Activated CD4-positive, alpha-beta T cell treated with anti-CD3 and anti-CD28 coated beads, Interleukin-2, amount 10 ng/mL, durations not matched to agents 7 days and 5 days (primary cell): Measurements from ENCODE around the gene PADI1. TPM values are rescaled to one million over a fixed set of nuclear protein-coding genes. Genes with fewer than 3 reads are reported as not detected.

ENCODE experiments used
- CTCF ChIA-PET: fragments of 350-600 bp; sonication (Branson Sonifier 250); formaldehyde crosslinking; loops from one replicate; lab custom pipeline; 2021; ENCODE audit warnings: antibody characterized with exemption; lab: Charles Lee
- POLR2A ChIA-PET: fragments of 350-600 bp; sonication (Branson Sonifier 250); formaldehyde crosslinking; loops from one replicate; lab custom pipeline; 2021; ENCODE audit warnings: antibody characterized with exemption; lab: Charles Lee
- DNase-seq: peaks from one replicate; pipeline ENCODE4 v3.0.0-alpha.2; 2020
- H3K27ac Mint-ChIP-seq: one replicate; pipeline ENCODE4 v1.8.0; 2021; ENCODE audit warnings: mild to moderate bottlenecking, moderate library complexity, mixed read lengths
- H3K27me3 Mint-ChIP-seq: one replicate; pipeline ENCODE4 v1.8.0; 2021; ENCODE audit warnings: mixed read lengths
- H3K36me3 Mint-ChIP-seq: one replicate; pipeline ENCODE4 v1.8.0; 2021; ENCODE audit warnings: low read depth, mixed read lengths
- H3K4me1 Mint-ChIP-seq: one replicate; pipeline ENCODE4 v1.8.0; 2021; ENCODE audit warnings: mixed read lengths
- H3K4me3 Mint-ChIP-seq: one replicate; pipeline ENCODE4 v1.8.0; 2021; ENCODE audit warnings: mild to moderate bottlenecking, moderate library complexity, mixed read lengths
- H3K9me3 Mint-ChIP-seq: one replicate; pipeline ENCODE4 v1.8.0; 2021; ENCODE audit warnings: mixed read lengths
- total RNA-seq, 2 experiments: library from RNA; stranded (reverse); gene quantifications; one replicate each; pipeline ENCODE4 v1.2.3, GENCODE V29; 2021

PADI1 gene
- total RNA-seq, 2 experiments from 2014 or later: not detected

- ChIA-PET POLR2A (no interaction called here), CTCF (no interaction called here)
- no peaks in the 10 kb centered on the region for H3K4me1 Mint-ChIP-seq
- DNase-seq: no peak
- H3K4me3 Mint-ChIP-seq: no peak overlapping the region
- no peaks in the 10 kb centered on the region for H3K9me3 Mint-ChIP-seq
- no peaks in the 10 kb centered on the region for H3K36me3 Mint-ChIP-seq
- no peak overlapping the region for H3K27ac Mint-ChIP-seq
- peaks cover 14% of the 10 kb centered on the region for H3K27me3 Mint-ChIP-seq
These were observed 60.2 kb downstream of the PADI1 start for GRCh38 chr1:17265162-17265561.

GRCh38 chr1:17265950-17266349 lies 61.0 kb downstream of the PADI1 start:
- Mint-ChIP-seq H3K9me3 (no peaks in the 10 kb centered on the region), H3K27ac (no peak overlapping the region), H3K36me3 (no peaks in the 10 kb centered on the region), H3K27me3 (peaks cover 14% of the 10 kb centered on the region), H3K4me3 (no peak overlapping the region), H3K4me1 (no peaks in the 10 kb centered on the region)
- CTCF ChIA-PET: no interaction called here
- POLR2A ChIA-PET: no interaction called here
- no peak for DNase-seq

GRCh38 chr1:17270891-17271765 lies 66.2 kb downstream of the PADI1 start:
- no peak overlapping the region for H3K4me3 Mint-ChIP-seq
- no peak overlapping the region for H3K27ac Mint-ChIP-seq
- H3K4me1 Mint-ChIP-seq: no peaks in the 10 kb centered on the region
- DNase-seq: no peak
- ChIA-PET POLR2A (no interaction called here), CTCF (interaction anchor here (1.5 kb wide), 1 partner anchor 8 kb away, joined by 4 read pairs; no protein-coding TSS in a partner anchor)
- H3K27me3 Mint-ChIP-seq: peaks cover 3% of the 10 kb centered on the region
- H3K36me3 Mint-ChIP-seq: no peaks in the 10 kb centered on the region
- no peaks in the 10 kb centered on the region for H3K9me3 Mint-ChIP-seq

- ChIA-PET CTCF (interaction anchor here (0.8 to 1.5 kb wide), 2 partner anchors 9 to 133 kb away, joined by 3 to 4 read pairs; no protein-coding TSS in a partner anchor), POLR2A (no interaction called here)
- DNase-seq: no peak
- H3K4me3 Mint-ChIP-seq: no peak overlapping the region
- H3K4me1 Mint-ChIP-seq: no peaks in the 10 kb centered on the region
- no peaks in the 10 kb centered on the region for H3K36me3 Mint-ChIP-seq
- H3K9me3 Mint-ChIP-seq: no peaks in the 10 kb centered on the region
- peaks cover 3% of the 10 kb centered on the region for H3K27me3 Mint-ChIP-seq
- no peak overlapping the region for H3K27ac Mint-ChIP-seq
These were observed 67.1 kb downstream of the PADI1 start for GRCh38 chr1:17272066-17272465.

- POLR2A ChIA-PET: no interaction called here
- CTCF ChIA-PET: interaction anchor here (1.5 kb wide), 1 partner anchor 9 kb away, joined by 4 read pairs; no protein-coding TSS in a partner anchor
- H3K4me3 Mint-ChIP-seq: no peak overlapping the region
- no peaks in the 10 kb centered on the region for H3K4me1 Mint-ChIP-seq
- peaks cover 3% of the 10 kb centered on the region for H3K27me3 Mint-ChIP-seq
- H3K27ac Mint-ChIP-seq: no peak overlapping the region
- H3K9me3 Mint-ChIP-seq: no peaks in the 10 kb centered on the region
- no peaks in the 10 kb centered on the region for H3K36me3 Mint-ChIP-seq
- DNase-seq: no peak
These were observed 67.7 kb downstream of the PADI1 start for GRCh38 chr1:17272646-17273045.

- Mint-ChIP-seq H3K4me1 (no peaks in the 10 kb centered on the region), H3K9me3 (no peaks in the 10 kb centered on the region), H3K4me3 (no peak overlapping the region), H3K27me3 (peaks cover 3% of the 10 kb centered on the region), H3K36me3 (no peaks in the 10 kb centered on the region), H3K27ac (no peak overlapping the region)
- DNase-seq: no peak
- ChIA-PET CTCF (no interaction called here), POLR2A (no interaction called here)
These were observed 68.2 kb downstream of the PADI1 start for GRCh38 chr1:17273096-17273495.

GRCh38 chr1:17274186-17275170 lies 69.5 kb downstream of the PADI1 start:
- Mint-ChIP-seq H3K4me1 (no peaks in the 10 kb centered on the region), H3K36me3 (no peaks in the 10 kb centered on the region), H3K4me3 (no peak overlapping the region), H3K9me3 (no peaks in the 10 kb centered on the region), H3K27ac (no peak overlapping the region), H3K27me3 (peaks cover 3% of the 10 kb centered on the region)
- POLR2A ChIA-PET: no interaction called here
- DNase-seq: peak; percentile 30
- CTCF ChIA-PET: interaction anchor here (0.5 to 1.0 kb wide), 3 partner anchors 14 to 210 kb away, joined by 3 read pairs; no protein-coding TSS in a partner anchor

GRCh38 chr1:17276568-17276967 lies 71.6 kb downstream of the PADI1 start:
- ChIA-PET POLR2A (interaction anchor here (0.6 kb wide), 1 partner anchor 86 kb away, joined by 3 read pairs; no protein-coding TSS in a partner anchor), CTCF (no interaction called here)
- H3K9me3 Mint-ChIP-seq: no peaks in the 10 kb centered on the region
- no peaks in the 10 kb centered on the region for H3K4me1 Mint-ChIP-seq
- H3K27ac Mint-ChIP-seq: no peak overlapping the region
- no peaks in the 10 kb centered on the region for H3K36me3 Mint-ChIP-seq
- H3K4me3 Mint-ChIP-seq: no peak overlapping the region
- peaks cover 3% of the 10 kb centered on the region for H3K27me3 Mint-ChIP-seq
- no peak for DNase-seq

- Mint-ChIP-seq H3K27ac (no peak overlapping the region), H3K27me3 (peaks cover 10% of the 10 kb centered on the region), H3K4me1 (no peaks in the 10 kb centered on the region), H3K9me3 (no peaks in the 10 kb centered on the region), H3K36me3 (no peaks in the 10 kb centered on the region), H3K4me3 (no peak overlapping the region)
- CTCF ChIA-PET: no interaction called here
- POLR2A ChIA-PET: no interaction called here
- no peak for DNase-seq
These were observed 72.7 kb downstream of the PADI1 start for GRCh38 chr1:17277511-17278159.

- POLR2A ChIA-PET: no interaction called here
- no peak for DNase-seq
- CTCF ChIA-PET: no interaction called here
- Mint-ChIP-seq H3K4me3 (no peak overlapping the region), H3K27ac (no peak overlapping the region), H3K4me1 (no peaks in the 10 kb centered on the region), H3K36me3 (no peaks in the 10 kb centered on the region), H3K27me3 (peaks cover 10% of the 10 kb centered on the region), H3K9me3 (no peaks in the 10 kb centered on the region)
These were observed 74.3 kb downstream of the PADI1 start for GRCh38 chr1:17278996-17279830.

- no peak overlapping the region for H3K4me3 Mint-ChIP-seq
These were observed 75.5 kb downstream of the PADI1 start for GRCh38 chr1:17280436-17280835.

GRCh38 chr1:17280894-17281293 lies 76.0 kb downstream of the PADI1 start:
- ChIA-PET POLR2A (no interaction called here), CTCF (no interaction called here)
- peaks cover 9% of the 10 kb centered on the region for H3K27me3 Mint-ChIP-seq
- DNase-seq: no peak
- no peaks in the 10 kb centered on the region for H3K9me3 Mint-ChIP-seq
- H3K4me1 Mint-ChIP-seq: no peaks in the 10 kb centered on the region
- no peak overlapping the region for H3K27ac Mint-ChIP-seq
- H3K4me3 Mint-ChIP-seq: no peak overlapping the region
- H3K36me3 Mint-ChIP-seq: no peaks in the 10 kb centered on the region

More at GRCh38 chr1:17280436-17280835, 75.5 kb downstream of the PADI1 start:
- ChIA-PET POLR2A (no interaction called here), CTCF (no interaction called here)
- no peaks in the 10 kb centered on the region for H3K36me3 Mint-ChIP-seq
- H3K27me3 Mint-ChIP-seq: peaks cover 10% of the 10 kb centered on the region
- H3K9me3 Mint-ChIP-seq: no peaks in the 10 kb centered on the region
- H3K4me1 Mint-ChIP-seq: no peaks in the 10 kb centered on the region
- no peak overlapping the region for H3K27ac Mint-ChIP-seq
- no peak for DNase-seq
